HG03064 (cell line): Measurements from ENCODE around the gene SERINC5.
A peak's percentile ranks its signal among the peaks of the same experiment; 100 is the strongest.
"Not testable (repeated sequence)": the region's sequence is repeated elsewhere in the genome, so short reads cannot be mapped to it uniquely, and the experiment has no call there.

Experiments used
- ATAC-seq: cut with Tn5 transposase; IDR thresholded peaks from one replicate; pipeline ENCODE4 v1.9.1; 2021; ENCODE audit warnings: low read depth; ENCODE audit not compliant: unreplicated experiment

SERINC5 gene

DNA sequence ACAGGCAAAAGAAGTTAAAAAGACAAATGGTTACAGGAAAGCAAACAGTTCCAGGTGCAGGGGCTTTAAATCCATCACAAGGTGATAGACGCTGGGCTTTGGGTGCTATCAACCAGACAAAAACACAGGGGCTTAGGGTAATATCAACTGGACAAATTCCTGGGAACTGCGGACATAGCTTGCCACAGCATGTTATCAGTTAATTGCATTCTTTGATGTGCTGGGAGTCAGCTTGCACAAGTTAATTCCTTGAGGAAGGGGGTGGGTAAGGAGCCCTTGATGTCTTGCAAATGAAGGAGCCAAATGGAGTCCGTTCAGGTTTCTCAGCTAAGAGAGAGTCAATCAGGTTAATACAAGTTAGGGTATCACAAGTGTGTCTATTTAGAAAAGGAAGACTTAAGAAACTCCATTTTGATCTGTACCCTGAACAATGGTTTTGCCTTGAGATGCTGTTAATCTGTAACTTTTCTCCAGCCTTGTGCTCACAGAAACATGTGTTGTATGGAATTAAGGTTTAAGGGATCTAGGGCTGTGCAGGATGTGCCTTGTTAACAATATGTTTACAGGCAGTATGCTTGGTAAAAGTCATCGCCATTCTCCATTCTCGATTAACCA, 144.4 kb downstream of the SERINC5 start:
- ATAC-seq, result not testable (repeated sequence)

GRCh38 chr5:80109646-80110478, 146.0 kb downstream of the SERINC5 start:
- ATAC-seq, result peak; percentile 94

GRCh38 chr5:80106916-80107315, 148.9 kb downstream of the SERINC5 start:
- ATAC-seq, result no peak

DNA sequence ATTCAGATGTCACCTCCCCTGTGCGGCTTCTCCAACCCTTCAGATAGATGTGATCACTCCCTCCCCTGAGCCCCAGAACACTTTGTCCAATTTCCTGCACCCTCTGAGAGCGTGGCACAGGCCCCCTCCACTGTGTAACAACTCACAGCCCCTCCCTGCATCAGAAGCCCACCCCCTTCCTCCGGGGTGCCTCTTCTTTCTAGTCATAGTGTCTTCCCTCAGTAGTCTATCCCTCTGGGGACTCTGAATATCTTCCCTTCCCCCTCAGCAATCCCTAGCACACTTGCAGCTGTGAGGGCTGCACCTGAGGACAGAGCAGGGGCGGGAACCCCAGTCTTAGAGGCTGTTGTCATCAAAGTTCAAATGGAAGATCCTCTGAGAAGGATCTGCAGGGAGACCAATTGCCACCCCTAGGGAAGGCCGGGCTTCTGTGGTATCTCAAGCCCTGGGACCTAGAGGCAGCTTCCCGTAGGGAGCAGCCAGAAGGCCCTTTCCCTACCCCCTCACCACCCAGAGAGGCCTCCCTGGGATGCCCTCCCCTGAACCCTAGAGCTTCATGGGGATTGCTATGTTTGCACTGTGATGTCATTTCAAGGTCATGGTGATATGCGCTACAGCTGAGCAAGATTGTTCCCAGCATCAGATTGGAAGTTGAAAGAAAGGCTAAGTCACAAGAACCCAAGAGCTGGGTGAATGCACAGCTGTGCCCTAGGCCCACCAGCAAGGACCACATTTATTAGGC, 150.0 kb downstream of the SERINC5 start:
- no peak for ATAC-seq

DNA sequence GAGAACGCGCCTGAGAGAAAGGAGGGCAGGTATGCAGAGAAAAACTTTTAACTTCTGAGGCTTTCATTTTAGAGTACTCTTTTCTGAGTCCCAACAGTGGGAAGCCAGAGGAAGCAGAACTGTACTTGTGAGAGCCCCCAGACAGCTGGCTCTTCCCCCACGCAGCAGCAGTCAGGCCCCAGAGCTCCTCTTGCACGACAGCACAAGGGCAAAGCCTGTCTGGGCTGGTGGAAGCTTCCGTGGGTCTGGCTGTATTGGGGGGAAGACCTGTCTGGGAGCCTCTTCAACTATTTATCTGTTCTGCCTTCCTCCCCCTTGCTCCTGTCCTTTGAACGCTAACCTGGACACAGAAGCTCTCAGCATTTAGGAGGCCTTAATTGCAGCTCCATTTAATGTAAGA, 152.5 kb downstream of the SERINC5 start:
- no peak for ATAC-seq

DNA sequence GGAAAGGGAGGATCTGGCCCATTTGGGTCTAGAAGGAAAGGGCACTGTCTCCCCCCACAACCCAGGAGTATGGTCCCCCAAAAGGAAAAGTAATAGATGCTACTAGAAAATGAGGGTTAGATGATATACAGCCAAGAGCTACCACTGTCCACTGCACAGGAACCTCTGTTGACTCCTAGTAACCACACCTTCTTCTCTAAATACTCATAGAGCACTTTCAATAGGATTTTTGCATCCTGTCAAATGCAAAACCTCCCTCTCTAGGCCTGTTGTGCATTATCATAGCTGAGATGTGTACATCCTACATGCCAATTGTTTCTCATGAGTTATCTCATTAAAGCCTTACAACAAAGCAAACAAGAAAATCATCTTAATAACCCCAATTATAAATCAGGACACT, 153.9 kb downstream of the SERINC5 start:
- no peak for ATAC-seq

- ATAC-seq, result no peak
Observed at GRCh38 chr5:80097451-80097850, 158.4 kb downstream of the SERINC5 start.

DNA sequence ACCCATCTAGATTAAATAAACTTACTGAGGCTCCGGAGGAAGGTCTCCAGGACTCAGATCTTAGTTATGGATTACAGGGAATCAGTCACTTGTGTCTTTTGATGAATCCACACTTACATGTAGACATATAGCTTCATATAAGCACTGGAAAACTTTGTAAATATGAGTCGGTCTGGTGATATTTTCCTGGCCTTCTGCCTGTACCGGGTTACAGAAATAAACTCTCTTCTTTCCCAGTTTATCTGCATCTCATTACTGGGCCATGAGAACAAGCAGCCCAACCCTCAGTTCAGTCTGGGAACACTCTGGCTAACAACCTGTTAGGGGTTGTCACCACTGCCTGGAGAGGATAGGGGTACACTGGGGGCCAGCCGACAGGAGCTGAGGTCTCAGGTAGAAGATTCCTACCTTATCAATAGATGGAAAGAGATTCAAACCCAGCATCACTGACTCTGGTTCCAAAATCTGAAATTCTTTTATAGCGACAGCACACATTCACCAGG, 161.6 kb downstream of the SERINC5 start:
- no peak for ATAC-seq

DNA sequence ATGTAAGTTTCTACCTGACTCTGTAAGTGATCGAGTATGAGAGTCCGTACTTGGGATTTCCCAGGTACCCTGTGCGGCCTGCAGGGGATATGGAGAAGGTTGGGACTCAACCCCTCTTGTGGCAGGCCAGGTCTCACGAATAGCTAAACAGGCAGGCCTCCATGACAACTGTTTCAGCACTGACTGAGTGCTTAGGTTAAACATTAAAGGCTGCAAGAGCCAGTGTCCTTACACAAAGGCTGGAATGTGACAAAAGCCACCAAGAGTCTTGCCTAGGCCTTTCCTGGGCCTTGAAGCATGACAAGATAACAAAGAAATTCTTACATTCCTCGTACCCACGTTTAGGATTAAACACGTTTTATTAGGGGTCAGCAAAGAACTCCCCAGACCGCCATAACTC, 162.1 kb downstream of the SERINC5 start:
- ATAC-seq, result no peak

DNA sequence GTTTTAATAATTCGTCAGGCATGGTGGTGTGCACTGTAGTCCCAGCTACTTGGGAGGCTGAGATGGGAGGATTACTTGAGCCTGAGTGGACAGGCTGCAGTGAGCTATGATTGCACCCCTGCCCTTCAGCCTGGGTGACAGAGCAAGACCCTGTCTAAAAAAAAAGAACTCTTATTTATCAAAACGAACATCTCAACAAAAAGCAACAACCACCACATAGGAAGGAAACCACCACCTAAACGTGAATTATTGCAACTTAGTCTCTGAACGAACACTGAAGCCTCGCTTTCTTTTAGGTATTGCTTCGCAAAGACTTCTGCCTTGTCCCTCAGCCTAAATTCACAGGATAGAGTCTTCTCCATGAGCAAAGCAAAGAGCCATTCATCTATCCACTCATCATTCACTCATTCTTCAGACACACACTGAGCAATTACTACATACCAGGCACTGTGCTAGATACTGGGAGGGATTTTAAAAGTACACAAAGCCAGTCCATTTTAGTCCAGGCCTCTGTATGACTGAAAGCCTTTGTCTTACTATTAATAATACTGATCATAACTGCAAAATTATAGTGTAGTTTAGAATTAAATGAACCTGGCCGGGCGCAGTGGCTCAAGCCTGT, 163.3 kb downstream of the SERINC5 start:
- ATAC-seq, result no peak

DNA sequence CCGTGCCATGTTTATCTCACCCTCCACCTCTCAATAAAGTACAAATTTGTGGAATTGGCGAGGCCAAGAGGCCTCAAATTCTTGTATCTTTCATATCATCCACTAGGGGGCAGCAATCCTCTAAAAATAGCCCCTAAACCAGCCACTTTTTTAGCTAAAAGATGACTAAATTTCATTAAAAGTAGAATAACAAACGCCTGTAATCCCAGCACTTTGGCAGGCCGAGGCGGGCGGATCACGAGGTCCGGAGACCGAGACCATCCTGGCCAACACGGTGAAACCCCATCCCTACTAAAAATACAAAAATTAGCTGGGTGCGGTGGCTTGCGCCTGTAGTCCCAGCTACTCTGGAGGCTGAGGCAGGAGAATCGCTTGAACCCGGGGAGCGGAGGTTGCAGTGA, 164.1 kb downstream of the SERINC5 start:
- not testable (repeated sequence) for ATAC-seq

DNA sequence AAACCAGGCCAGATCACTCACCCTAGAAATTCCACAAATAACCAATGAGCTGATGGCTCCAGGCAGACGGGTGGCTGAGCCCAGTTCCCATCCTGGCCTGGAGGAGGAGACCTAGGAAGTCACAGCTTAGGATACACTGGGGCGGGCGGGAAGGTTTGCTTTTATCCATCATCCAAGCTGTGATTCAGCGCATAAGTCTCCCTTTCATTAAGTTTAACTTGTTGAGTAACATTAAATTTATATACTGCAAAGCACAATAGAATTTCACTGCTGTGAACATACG, 165.0 kb downstream of the SERINC5 start:
- ATAC-seq, result no peak

GRCh38 chr5:80083101-80083890, 172.6 kb downstream of the SERINC5 start:
- ATAC-seq, result no peak

DNA sequence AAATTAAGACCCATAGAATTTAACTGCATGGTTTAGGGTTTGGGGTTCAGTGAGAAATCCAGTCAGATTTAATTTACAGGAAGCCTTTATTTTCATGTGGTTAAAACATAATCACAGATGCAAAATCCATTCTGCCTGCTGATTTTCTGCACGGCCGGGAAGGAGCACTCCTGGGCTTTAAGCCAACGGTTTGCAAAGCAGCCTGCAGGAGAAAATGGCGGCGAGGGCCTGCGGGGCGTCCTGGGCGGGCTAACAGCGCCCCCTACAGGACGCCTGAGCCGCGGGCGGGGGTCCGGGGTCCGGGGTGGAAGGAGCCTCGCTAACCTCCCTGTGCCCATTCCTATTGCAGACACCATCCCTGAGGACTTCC, 173.1 kb downstream of the SERINC5 start:
- no peak for ATAC-seq

DNA sequence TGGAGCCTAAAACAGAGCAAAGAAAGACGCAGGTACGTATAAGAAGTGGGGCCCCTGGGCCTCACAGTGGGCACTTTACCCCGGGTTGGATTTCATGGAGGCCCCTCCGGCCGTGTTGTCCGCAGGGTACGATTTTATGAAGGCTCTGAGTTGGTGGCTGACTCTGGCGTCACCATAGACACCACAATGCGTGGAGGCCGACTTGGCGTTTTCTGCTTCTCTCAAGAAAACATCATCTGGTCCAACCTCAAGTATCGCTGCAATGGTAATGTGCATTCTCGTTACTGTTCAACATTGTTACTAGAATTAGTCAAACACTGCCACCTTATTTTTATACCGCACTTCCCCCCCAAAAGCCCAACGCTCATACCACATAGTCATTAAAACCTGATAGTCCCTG, 173.6 kb downstream of the SERINC5 start:
- no peak for ATAC-seq

DNA sequence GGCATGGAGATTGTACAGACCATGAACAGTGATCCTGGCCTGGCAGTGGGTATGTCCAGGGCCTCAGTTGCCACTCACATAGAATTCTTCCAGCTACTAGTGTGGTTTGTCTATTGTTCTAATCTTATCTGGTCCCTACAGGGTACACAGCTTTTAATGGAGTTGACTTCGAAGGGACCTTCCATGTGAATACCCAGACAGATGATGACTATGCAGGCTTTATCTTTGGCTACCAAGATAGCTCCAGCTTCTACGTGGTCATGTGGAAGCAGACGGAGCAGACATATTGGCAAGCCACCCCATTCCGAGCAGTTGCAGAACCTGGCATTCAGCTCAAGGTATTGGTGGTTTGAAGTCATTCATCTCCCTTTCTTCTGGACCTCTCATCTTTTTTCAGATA, 176.9 kb downstream of the SERINC5 start:
- no peak for ATAC-seq

DNA sequence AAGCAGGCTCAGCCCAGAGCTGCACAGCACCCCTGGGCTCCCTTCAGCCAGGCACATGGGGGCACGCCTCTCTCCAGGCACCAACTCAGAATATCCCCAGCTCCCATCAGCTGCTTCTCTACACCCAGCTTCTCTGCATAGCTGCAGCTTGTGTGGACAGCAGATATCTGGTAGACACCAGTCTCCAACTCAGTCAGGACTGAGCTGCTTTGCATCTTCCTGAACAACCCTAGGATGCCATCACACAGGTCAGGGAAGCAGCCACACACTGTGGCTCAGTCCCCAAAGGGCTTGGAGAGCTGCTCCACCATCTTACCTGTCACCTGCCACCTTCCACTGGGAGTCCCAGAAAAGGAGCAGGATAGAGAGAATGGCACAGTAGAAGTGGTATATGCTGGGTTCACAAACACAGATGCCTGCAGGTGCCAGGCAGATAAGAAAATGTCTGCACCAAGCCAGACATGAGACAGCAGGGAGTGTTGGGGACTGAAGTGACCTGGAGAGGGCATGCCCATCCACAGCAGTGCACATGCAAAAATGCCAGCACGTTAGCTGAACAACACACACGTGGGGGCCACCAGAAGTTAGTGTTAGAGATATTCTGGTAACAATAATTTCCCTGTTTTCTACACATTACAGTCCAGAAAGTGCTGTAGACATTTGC, 178.7 kb downstream of the SERINC5 start:
- no peak for ATAC-seq

- no peak for ATAC-seq
Observed at GRCh38 chr5:80076131-80077050, 179.5 kb downstream of the SERINC5 start.
